Calu3 (cell line): Measurements from ENCODE around the gene GTF2A1L. TPM values are rescaled to one million over a fixed set of nuclear protein-coding genes. Genes with fewer than 3 reads are reported as not detected.

Source experiments
- BruUV-seq: library from RNA; stranded (reverse); fragments of 400-500 nt; replicated peaks from 2 replicates; lab custom pipeline; 2021; lab: Mats Ljungman, UMichigan
- CTCF ChIA-PET: fragments of 300-600 bp; sonication (Branson Sonifier 250); formaldehyde crosslinking; loops from one replicate; lab custom pipeline; 2022; ENCODE audit warnings: antibody characterized with exemption; lab: Charles Lee
- DNase-seq: peaks from one replicate; pipeline ENCODE4 v3.0.0; 2022
- H3K27ac Mint-ChIP-seq: one replicate; pipeline ENCODE4 v1.8.0; 2022; ENCODE audit warnings: mixed read lengths; ENCODE audit not compliant: unreplicated experiment
- H3K27me3 Mint-ChIP-seq: one replicate; pipeline ENCODE4 v1.8.0; 2022; ENCODE audit warnings: mixed read lengths; ENCODE audit not compliant: unreplicated experiment
- H3K36me3 Mint-ChIP-seq: one replicate; pipeline ENCODE4 v1.8.0; 2022; ENCODE audit warnings: mild to moderate bottlenecking, moderate library complexity, mixed read lengths; ENCODE audit not compliant: insufficient read depth, unreplicated experiment
- H3K4me1 Mint-ChIP-seq: one replicate; pipeline ENCODE4 v1.8.0; 2022; ENCODE audit warnings: mild to moderate bottlenecking, low read depth, mixed read lengths; ENCODE audit not compliant: unreplicated experiment
- H3K4me3 Mint-ChIP-seq: one replicate; pipeline ENCODE4 v1.8.0; 2022; ENCODE audit warnings: mild to moderate bottlenecking, low read depth, moderate library complexity, mixed read lengths; ENCODE audit not compliant: unreplicated experiment
- H3K9me3 Mint-ChIP-seq: one replicate; pipeline ENCODE4 v1.8.0; 2022; ENCODE audit warnings: low read depth, mixed read lengths; ENCODE audit not compliant: unreplicated experiment
- intact Hi-C: fragments of 100-400 bp; cut with micrococcal nuclease; formaldehyde crosslinking; loops from one replicate; pipeline ENCODE4 v1.10.0; 2022; ENCODE audit not compliant: unreplicated experiment
- total RNA-seq: library from RNA; stranded (reverse); gene quantifications from 2 replicates; pipeline ENCODE4 v1.2.3, GENCODE V29; 2022
- TF ChIP-seq, protein P1 (sequence below): fragments of 200-600 bp; IDR thresholded peaks from one replicate; pipeline ENCODE4 v1.8.0; 2022; ENCODE audit warnings: antibody characterized with exemption; ENCODE audit not compliant: unreplicated experiment

GTF2A1L gene
- total RNA-seq, 1 experiment from 2014 or later = not detected

DNA sequence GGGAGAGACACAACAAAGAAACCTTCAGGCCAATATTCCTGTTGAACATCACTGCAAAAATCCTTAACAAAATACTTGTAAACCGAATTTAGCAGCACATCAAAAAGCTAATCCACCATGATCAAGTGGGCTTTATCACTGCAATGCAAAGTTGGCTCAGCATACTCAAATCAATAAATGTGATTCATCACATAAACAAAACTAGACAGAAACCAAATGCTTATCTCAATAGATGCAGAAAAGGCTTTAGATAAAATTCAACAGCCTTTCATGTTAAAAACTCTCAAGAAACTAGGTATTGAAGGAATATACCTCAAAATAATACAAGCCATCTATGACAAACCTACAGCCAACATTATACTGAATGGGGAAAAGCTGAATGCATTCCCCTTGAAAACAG lies 20.6 kb downstream of the GTF2A1L start:
- CTCF ChIA-PET = no interaction called here
- intact Hi-C loops = no loop called here
- TF ChIP-seq, protein P1, sequence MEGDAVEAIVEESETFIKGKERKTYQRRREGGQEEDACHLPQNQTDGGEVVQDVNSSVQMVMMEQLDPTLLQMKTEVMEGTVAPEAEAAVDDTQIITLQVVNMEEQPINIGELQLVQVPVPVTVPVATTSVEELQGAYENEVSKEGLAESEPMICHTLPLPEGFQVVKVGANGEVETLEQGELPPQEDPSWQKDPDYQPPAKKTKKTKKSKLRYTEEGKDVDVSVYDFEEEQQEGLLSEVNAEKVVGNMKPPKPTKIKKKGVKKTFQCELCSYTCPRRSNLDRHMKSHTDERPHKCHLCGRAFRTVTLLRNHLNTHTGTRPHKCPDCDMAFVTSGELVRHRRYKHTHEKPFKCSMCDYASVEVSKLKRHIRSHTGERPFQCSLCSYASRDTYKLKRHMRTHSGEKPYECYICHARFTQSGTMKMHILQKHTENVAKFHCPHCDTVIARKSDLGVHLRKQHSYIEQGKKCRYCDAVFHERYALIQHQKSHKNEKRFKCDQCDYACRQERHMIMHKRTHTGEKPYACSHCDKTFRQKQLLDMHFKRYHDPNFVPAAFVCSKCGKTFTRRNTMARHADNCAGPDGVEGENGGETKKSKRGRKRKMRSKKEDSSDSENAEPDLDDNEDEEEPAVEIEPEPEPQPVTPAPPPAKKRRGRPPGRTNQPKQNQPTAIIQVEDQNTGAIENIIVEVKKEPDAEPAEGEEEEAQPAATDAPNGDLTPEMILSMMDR = no peak
- Mint-ChIP-seq H3K4me1 (no peaks in the 10 kb centered on the region), H3K27ac (no peak overlapping the region), H3K4me3 (no peak overlapping the region), H3K27me3 (no peaks in the 10 kb centered on the region), H3K9me3 (peaks cover 4% of the 10 kb centered on the region), H3K36me3 (no peaks in the 10 kb centered on the region)
- no TSS peak for BruUV-seq
- DNase-seq = no peak

DNA sequence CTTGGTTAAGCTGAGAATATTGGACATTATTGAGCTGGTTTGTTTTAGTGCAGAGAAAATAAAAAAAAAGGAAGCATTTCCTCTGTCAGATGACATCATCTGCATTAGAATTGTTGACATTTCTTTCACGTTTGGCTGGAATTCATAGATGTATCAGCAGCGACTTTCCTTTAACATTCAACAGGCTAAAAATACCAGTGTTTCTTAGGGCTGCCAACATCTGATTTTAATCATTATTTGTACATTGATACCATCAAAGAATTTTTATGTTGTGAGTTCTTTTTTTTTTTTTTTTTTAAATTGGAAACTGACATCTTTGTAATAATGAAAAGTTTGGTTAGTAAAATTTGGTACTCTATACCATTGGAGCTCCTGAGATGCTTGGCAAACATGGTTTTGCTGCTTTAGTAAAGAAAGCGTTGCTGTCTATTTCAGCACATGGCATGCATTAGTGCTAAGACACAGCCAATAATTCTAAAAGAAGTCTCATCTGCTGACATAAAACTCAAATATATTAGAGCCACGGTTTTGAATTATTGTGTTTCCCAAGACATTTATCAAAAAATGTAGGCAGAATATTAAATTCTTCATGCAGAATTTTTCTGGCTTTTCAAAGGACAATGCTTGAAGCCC lies 33.6 kb downstream of the GTF2A1L start:
- H3K9me3 Mint-ChIP-seq = no peaks in the 10 kb centered on the region
- no TSS peak for BruUV-seq
- TF ChIP-seq, protein P1 = no peak
- H3K36me3 Mint-ChIP-seq = no peaks in the 10 kb centered on the region
- H3K27me3 Mint-ChIP-seq = no peaks in the 10 kb centered on the region
- H3K4me1 Mint-ChIP-seq = no peaks in the 10 kb centered on the region
- H3K27ac Mint-ChIP-seq = no peak overlapping the region
- no peak for DNase-seq
- intact Hi-C loops = no loop called here
- H3K4me3 Mint-ChIP-seq = no peak overlapping the region
- CTCF ChIA-PET = no interaction called here

DNA sequence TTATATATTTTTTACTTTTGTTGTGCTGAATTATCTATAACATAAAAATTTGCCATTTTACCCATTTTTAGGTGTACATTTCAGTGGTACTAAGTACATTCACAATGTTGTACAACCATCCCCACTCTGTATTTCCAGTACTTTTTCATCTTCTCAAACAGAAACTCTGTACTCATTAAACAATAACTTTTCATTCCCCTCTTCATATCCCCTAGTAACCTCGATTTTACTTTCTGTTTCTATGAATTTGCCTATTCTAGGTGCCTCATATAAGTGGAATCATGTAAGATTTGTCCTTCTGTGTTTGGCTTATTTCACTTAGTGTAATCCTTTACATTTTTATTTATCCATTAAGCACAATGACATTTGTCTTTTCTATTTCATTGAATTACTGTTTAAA lies 51.3 kb downstream of the GTF2A1L start:
- Mint-ChIP-seq H3K4me1 (no peaks in the 10 kb centered on the region), H3K27me3 (no peaks in the 10 kb centered on the region), H3K27ac (no peak overlapping the region), H3K36me3 (no peaks in the 10 kb centered on the region), H3K4me3 (no peak overlapping the region), H3K9me3 (peaks cover 6% of the 10 kb centered on the region)
- TF ChIP-seq, protein P1 = no peak
- intact Hi-C loops = no loop called here
- CTCF ChIA-PET = no interaction called here
- no TSS peak for BruUV-seq
- DNase-seq = no peak

DNA sequence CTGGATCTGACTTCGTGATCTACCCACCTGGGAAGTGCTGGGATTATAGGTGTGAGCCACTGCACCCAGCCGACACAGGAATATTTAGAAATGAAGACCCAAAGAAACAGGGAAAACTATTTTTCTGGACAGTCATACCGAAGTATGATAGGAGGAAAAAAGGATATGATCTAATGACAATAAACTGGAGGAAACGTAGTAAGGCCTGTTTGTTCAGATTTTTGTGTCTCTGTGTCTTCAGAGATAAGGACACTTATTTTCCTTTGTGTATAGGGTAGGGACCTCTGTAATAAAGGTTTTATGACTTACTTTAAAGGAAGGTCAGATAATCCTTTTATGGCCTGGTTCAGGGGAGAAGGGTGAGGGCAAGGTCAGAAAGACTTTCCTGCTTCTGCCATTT lies 55.9 kb downstream of the GTF2A1L start:
- Mint-ChIP-seq H3K27ac (no peak overlapping the region), H3K27me3 (no peaks in the 10 kb centered on the region), H3K36me3 (no peaks in the 10 kb centered on the region), H3K4me1 (no peaks in the 10 kb centered on the region), H3K9me3 (peaks cover 3% of the 10 kb centered on the region), H3K4me3 (no peak overlapping the region)
- no peak for DNase-seq
- TF ChIP-seq, protein P1 = no peak
- intact Hi-C loops = no loop called here
- BruUV-seq = no TSS peak
- CTCF ChIA-PET = no interaction called here
